ENCODE results near the gene GABRD.

Gene GABRD

DNA sequence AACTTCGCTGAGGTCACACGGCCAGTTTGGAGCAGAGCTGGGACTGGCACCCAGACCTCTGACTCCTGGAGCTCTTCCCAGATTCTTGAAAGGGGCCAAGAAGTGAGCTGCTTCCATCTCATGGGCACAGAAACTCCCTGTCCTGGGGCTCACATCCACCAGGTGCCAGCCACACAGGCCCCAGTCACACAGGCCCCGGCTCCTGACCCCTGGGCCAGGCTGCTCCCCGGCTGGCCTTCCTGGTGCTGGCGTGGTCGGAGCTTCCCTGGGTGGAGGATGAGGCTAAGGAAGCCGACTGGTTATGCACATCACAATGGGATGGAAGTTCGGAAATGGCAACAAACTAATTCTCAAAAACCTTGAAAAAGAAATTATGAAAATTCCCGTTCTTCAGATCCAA, 3.0 kb upstream of the GABRD start:
- TF ChIP-seq, protein P1, sequence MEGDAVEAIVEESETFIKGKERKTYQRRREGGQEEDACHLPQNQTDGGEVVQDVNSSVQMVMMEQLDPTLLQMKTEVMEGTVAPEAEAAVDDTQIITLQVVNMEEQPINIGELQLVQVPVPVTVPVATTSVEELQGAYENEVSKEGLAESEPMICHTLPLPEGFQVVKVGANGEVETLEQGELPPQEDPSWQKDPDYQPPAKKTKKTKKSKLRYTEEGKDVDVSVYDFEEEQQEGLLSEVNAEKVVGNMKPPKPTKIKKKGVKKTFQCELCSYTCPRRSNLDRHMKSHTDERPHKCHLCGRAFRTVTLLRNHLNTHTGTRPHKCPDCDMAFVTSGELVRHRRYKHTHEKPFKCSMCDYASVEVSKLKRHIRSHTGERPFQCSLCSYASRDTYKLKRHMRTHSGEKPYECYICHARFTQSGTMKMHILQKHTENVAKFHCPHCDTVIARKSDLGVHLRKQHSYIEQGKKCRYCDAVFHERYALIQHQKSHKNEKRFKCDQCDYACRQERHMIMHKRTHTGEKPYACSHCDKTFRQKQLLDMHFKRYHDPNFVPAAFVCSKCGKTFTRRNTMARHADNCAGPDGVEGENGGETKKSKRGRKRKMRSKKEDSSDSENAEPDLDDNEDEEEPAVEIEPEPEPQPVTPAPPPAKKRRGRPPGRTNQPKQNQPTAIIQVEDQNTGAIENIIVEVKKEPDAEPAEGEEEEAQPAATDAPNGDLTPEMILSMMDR (conservative IDR thresholded peaks at IDR 0.05; ENCODE audit: control insufficient read depth, insufficient read depth, low read depth, low read length) = no peak
- no peak overlapping the region for H3K4me3 ChIP-seq (ENCODE audit: control insufficient read depth, low read depth, low read length)
- DNase-seq (ENCODE audit: low read depth) = no peak

DNA sequence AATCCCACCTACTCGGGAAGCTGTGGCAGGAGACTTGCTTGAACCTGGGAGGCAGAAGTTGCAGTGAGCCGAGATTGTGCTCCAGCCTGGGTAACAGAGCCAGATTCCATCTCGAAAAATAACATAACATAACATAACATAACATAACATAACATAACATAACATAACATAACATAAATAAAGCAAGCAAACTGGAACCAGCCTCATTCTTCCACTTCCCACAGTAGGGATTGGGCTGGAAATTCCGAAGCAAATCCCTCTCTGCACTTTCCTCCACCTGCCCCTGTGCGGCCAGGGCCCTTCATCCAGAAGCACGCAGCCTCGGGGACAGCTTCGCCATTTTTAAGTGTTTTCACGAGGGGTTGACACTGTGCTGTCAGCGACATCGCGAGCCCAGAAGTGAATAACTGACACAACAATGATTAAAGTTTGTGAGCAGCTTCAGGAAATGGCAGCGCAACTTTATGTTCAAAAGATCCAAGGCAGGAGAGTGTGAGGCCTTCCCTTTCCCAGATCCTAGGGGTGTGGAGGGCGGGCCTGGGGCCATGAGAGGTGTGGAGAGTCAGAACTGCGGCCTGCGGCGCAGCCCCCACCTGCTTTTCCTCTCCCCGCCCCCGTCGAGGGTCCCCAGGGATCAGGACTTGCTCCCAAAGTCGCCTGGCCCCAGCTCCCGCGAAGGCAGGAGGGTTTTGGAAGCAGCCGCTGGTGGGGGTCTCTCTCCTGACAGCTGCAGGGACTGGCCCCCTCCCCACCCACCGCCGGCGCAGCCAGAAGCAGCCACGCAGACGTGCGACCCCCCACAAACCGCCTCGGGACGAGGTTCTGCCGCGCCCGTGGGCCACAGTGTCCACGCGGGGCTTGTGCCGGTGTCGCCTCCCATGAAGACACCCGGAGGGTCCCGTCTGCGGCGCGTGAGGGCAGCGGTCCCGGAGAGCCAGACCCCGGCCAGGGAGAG, 651 bp upstream of the GABRD start:
- no peak for DNase-seq (ENCODE audit: low read depth)
- no peak overlapping the region for H3K4me3 ChIP-seq (ENCODE audit: control insufficient read depth, low read depth, low read length)
- TF ChIP-seq, protein P1 (conservative IDR thresholded peaks at IDR 0.05; ENCODE audit: control insufficient read depth, insufficient read depth, low read depth, low read length) = no peak

DNA sequence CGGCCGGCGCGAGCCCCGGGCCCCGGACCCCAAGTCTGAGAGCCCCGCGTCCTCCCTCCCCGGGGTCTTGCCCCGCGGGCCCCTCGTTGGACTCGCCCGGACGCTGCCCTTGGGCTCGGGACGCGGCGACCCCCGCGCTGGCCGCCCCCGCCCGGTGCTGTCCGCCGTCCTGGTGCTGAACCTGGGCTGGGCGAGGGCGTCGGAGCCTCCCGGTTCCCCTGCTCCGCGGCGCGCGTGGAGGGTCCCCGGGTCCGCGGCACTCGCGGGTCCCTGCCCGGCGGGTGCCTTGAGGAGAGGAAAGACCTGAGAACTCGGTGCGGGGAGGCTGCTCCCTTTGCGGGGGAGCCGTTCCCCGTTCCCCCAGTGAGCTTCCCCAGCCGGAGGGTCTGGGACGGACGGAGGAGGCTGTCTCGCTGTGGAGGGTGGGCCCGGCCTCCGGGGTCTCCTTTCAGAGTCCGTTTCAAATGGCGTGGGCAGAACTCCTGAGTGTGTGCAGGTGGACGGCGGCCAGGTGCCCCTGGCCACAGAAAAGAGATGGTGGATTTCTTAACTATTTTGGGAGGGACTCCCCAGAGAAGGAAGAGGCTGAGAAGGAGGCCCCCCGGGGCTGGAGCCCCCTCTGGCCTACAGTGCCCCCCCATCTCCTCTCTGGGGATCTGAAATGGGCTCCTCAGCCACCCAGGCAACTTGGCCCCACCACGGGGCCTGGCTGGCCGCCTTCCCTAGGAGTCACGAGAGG, 595 bp downstream of the GABRD start:
- H3K4me3 ChIP-seq (ENCODE audit: control insufficient read depth, low read depth, low read length) = no peak overlapping the region
- DNase-seq (ENCODE audit: low read depth) = no peak

DNA sequence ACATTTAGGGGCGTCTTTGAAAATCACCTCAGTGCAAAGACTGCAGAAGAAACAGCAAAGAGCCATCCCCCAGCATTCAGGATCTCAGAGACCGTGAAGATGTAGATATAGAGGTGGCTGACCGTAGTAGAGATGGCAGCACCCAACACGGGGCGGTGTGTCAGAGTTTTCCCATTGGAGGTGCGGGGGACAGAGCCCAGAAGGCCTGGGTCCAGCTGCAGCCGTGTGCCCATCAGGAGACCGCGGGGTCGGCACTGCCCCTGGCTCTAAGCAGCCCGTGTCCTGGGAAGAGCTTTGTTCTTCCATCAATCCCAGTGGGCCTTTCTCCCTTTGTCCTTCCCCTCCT, 1.1 kb downstream of the GABRD start:
- no peak overlapping the region for H3K4me3 ChIP-seq (ENCODE audit: control insufficient read depth, low read depth, low read length)
- DNase-seq (ENCODE audit: low read depth) = no peak
- TF ChIP-seq, protein P1 (conservative IDR thresholded peaks at IDR 0.05; ENCODE audit: control insufficient read depth, insufficient read depth, low read depth, low read length) = no peak

More for the DNA sequence above, 595 bp downstream of the GABRD start:
- TF ChIP-seq, protein P1 (conservative IDR thresholded peaks at IDR 0.05; ENCODE audit: control insufficient read depth, insufficient read depth, low read depth, low read length) = no peak

DNA sequence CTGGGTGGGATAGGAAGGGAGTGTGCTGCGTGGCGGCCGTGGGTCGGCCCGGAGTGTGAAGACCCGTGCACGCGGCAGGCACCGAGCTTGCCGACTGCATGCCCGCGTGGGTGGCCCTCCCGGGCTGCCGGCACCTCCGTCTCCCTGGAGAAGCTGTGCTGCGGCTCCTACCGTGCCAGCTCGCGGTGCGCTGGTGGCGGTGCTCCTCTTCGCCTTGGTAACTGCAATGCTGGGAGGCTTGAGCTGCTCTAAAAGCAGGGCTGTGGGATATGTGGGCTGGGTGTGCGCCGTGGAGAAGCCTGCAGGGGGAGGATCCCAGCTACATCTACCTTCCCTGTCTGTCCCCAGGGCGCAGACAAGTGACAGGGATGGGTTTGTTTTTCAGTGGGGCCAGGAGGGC, 2.4 kb downstream of the GABRD start:
- no peak overlapping the region for H3K4me3 ChIP-seq (ENCODE audit: control insufficient read depth, low read depth, low read length)
- no peak for DNase-seq (ENCODE audit: low read depth)
- TF ChIP-seq, protein P1 (conservative IDR thresholded peaks at IDR 0.05; ENCODE audit: control insufficient read depth, insufficient read depth, low read depth, low read length) = no peak

DNA sequence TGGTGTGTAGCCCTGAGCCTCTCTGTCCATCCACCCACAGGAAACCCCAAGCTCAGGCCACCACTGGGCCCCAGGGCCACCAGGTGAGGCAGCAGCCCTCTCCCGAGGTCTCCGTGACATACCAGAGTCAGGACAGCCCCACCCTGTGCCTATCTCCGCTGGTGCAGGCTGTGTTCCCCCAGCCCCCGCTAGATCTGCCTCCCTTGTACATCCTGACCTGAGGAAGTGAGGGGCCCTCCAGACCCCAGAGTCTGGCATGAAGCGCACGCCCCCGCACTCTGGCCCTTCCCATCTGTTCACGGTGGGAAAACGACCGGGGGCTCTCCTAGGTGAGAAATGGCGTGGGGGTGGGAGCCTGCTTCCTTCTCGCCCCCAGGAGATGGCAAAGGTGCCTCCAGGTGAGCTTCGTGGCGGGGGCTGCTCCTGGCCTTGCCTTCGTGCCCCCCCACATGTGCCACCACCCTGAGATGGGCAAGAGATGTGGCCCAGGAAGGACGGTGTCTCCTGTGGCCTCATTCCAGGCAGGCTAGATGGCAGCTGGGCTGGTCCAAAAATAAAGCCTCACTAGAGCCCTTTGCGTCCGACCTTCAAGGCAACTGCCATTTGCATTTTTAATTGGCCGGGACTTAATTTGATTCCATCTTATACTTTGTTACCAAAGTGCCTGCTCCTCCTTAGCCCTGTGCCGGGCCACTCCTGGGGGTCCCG, 3.1 kb downstream of the GABRD start:
- TF ChIP-seq, protein P1 (conservative IDR thresholded peaks at IDR 0.05; ENCODE audit: control insufficient read depth, insufficient read depth, low read depth, low read length) = no peak

More for the DNA sequence above, 3.1 kb downstream of the GABRD start:
- DNase-seq (ENCODE audit: low read depth) = no peak
- H3K4me3 ChIP-seq (ENCODE audit: control insufficient read depth, low read depth, low read length) = no peak overlapping the region
